Astrocyte (in vitro differentiated cells and primary cell): Measurements from ENCODE around the gene SNX3. TPM values are rescaled to one million over a fixed set of nuclear protein-coding genes. Genes with fewer than 3 reads are reported as not detected.
"Not testable (repeated sequence)": the region's sequence is repeated elsewhere in the genome, so short reads cannot be mapped to it uniquely, and the experiment has no call there.

ENCODE experiments used
- DNase-seq: peaks from one replicate; pipeline ENCODE4 v3.0.0-alpha.2; 2010; ENCODE audit warnings: low read depth
- FAIRE-seq: peaks from 2 replicates; lab custom pipeline; 2011; peaks lifted over from hg19 to GRCh38; lab: Jason Lieb, UNC
- H2AFZ ChIP-seq: 2 replicates; pipeline ENCODE4 v1.6.0; 2012; ENCODE audit warnings: low read depth, low read length, inconsistent platforms
- H3K27ac ChIP-seq: 2 replicates; pipeline ENCODE4 v1.5.1; 2011; ENCODE audit warnings: low read depth, low read length, inconsistent platforms
- H3K27me3 ChIP-seq: 2 replicates; pipeline ENCODE4 v1.6.0; 2011; ENCODE audit warnings: low read length, inconsistent platforms; ENCODE audit not compliant: insufficient read depth
- H3K36me3 ChIP-seq: 2 replicates; pipeline ENCODE4 v1.5.1; 2011; ENCODE audit warnings: low read length, inconsistent platforms; ENCODE audit not compliant: insufficient read depth
- H3K4me1 ChIP-seq: 2 replicates; pipeline ENCODE4 v1.5.1; 2011; ENCODE audit warnings: low read length, inconsistent platforms; ENCODE audit not compliant: insufficient read depth
- H3K4me2 ChIP-seq: 2 replicates; pipeline ENCODE4 v1.6.0; 2012; ENCODE audit warnings: low read length, inconsistent platforms
- H3K4me3 ChIP-seq: 2 replicates; pipeline ENCODE4 v1.5.1; 2011; ENCODE audit warnings: low read depth, mild to moderate bottlenecking, low read length, inconsistent platforms; ENCODE audit not compliant: insufficient read depth
- H3K79me2 ChIP-seq: 2 replicates; pipeline ENCODE4 v1.6.0; 2012; ENCODE audit warnings: mild to moderate bottlenecking, low read length, inconsistent platforms; ENCODE audit not compliant: insufficient read depth
- H3K9ac ChIP-seq: 2 replicates; pipeline ENCODE4 v1.6.0; 2012; ENCODE audit warnings: mild to moderate bottlenecking, low read length, inconsistent platforms
- H3K9me3 ChIP-seq: 2 replicates; pipeline ENCODE4 v1.5.1; 2012; ENCODE audit warnings: low read depth, mild to moderate bottlenecking, low read length, inconsistent platforms; ENCODE audit not compliant: insufficient read depth
- H4K20me1 ChIP-seq: 2 replicates; pipeline ENCODE4 v1.6.0; 2012; ENCODE audit warnings: low read length, inconsistent platforms; ENCODE audit not compliant: insufficient read depth
- H3K27ac Mint-ChIP-seq: one replicate; pipeline ENCODE4 v1.8.0; 2021; ENCODE audit warnings: mild to moderate bottlenecking, mixed read lengths; ENCODE audit not compliant: unreplicated experiment
- H3K27me3 Mint-ChIP-seq: one replicate; pipeline ENCODE4 v1.8.0; 2021; ENCODE audit warnings: low read depth, mixed read lengths; ENCODE audit not compliant: unreplicated experiment
- H3K36me3 Mint-ChIP-seq: one replicate; pipeline ENCODE4 v1.8.0; 2021; ENCODE audit warnings: low read depth, mixed read lengths; ENCODE audit not compliant: unreplicated experiment
- H3K4me1 Mint-ChIP-seq: one replicate; pipeline ENCODE4 v1.8.0; 2021; ENCODE audit warnings: low read depth, mixed read lengths; ENCODE audit not compliant: unreplicated experiment
- H3K4me3 Mint-ChIP-seq: one replicate; pipeline ENCODE4 v1.8.0; 2021; ENCODE audit warnings: mild to moderate bottlenecking, moderate library complexity, mixed read lengths; ENCODE audit not compliant: unreplicated experiment
- H3K9me3 Mint-ChIP-seq: one replicate; pipeline ENCODE4 v1.8.0; 2021; ENCODE audit warnings: mild to moderate bottlenecking, mixed read lengths; ENCODE audit not compliant: unreplicated experiment
- CTCF ChIP-seq: IDR thresholded peaks from 2 replicates; pipeline ENCODE4 v1.5.1; 2011; ENCODE audit warnings: low read depth, mild to moderate bottlenecking, inconsistent platforms, low read length, moderate library complexity; ENCODE audit not compliant: insufficient read depth
- EZH2 ChIP-seq: IDR thresholded peaks from 2 replicates; pipeline ENCODE4 v1.6.1; 2012; ENCODE audit warnings: mild to moderate bottlenecking, low read length, inconsistent platforms; ENCODE audit not compliant: insufficient read depth
- total RNA-seq: library from RNA; stranded (reverse); gene quantifications from 2 replicates; pipeline ENCODE4 v1.2.1, GENCODE V29; 2021

The SNX3 gene
- total RNA-seq, 1 donor from 2014 or later, result 165 TPM

DNA sequence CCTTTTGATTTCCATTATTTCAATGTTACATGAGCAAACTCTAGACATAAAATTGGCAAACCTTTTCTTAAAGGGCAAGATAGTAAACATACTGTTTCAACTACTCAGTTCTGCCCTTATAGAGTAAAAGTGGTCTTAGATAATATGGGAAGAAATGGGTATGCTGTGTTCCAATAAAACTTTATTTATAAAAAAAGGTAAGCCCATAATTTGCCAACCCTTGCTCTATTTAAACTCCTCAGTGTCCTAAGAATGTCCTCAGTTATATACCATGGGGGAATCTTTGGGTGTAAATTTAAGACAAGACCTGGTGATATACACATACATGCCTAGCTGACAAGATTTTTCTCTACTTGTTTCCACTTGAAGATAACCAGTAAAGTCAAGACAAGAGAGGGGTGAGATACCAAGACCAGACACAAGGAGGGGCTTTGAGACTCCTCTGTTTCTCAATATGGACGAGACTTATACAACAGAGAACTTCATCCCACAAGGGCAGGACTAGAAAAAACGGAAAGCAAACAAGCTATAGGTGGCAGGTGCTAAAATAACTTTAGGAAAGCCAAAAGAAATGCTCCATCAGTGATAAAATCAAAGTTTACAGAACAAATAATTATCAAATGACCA is 10.5 kb downstream of the SNX3 start:
- Mint-ChIP-seq H3K27ac (no peak overlapping the region), H3K4me3 (no peak overlapping the region), H3K4me1 (peaks cover 11% of the 10 kb centered on the region), H3K36me3 (peaks cover 13% of the 10 kb centered on the region), H3K9me3 (peaks cover 2% of the 10 kb centered on the region), H3K27me3 (no peaks in the 10 kb centered on the region)
- H3K9ac ChIP-seq, result no peak overlapping the region
- H3K4me3 ChIP-seq, result no peak overlapping the region
- H3K4me2 ChIP-seq, result no peak overlapping the region
- TF ChIP-seq EZH2 (no peak), CTCF (peak; percentile 25)
- DNase-seq (no peak), FAIRE-seq (no peak)
- H3K27ac ChIP-seq, result no peak overlapping the region
- peaks cover 88% of the 10 kb centered on the region for H4K20me1 ChIP-seq
- H3K27me3 ChIP-seq, result no peaks in the 10 kb centered on the region
- no peaks in the 10 kb centered on the region for H3K9me3 ChIP-seq
- H2AFZ ChIP-seq, result no peak overlapping the region
- no peaks in the 10 kb centered on the region for H3K4me1 ChIP-seq
- peaks cover 88% of the 10 kb centered on the region for H3K79me2 ChIP-seq
- H3K36me3 ChIP-seq, result peaks cover 4% of the 10 kb centered on the region

- H3K9me3 ChIP-seq, result no peaks in the 10 kb centered on the region
- Mint-ChIP-seq H3K4me1 (peaks cover 17% of the 10 kb centered on the region), H3K27ac (no peak overlapping the region), H3K27me3 (no peaks in the 10 kb centered on the region), H3K9me3 (peaks cover 6% of the 10 kb centered on the region), H3K36me3 (peaks cover 13% of the 10 kb centered on the region), H3K4me3 (no peak overlapping the region)
- no peaks in the 10 kb centered on the region for H3K27me3 ChIP-seq
- no peak for FAIRE-seq
- peaks cover 3% of the 10 kb centered on the region for H3K36me3 ChIP-seq
- no peak overlapping the region for H3K4me2 ChIP-seq
- H2AFZ ChIP-seq, result no peak overlapping the region
- H3K4me3 ChIP-seq, result no peak overlapping the region
- H3K9ac ChIP-seq, result no peak overlapping the region
- peaks cover 85% of the 10 kb centered on the region for H4K20me1 ChIP-seq
- DNase-seq, result no peak
- H3K27ac ChIP-seq, result no peak overlapping the region
- peaks cover 82% of the 10 kb centered on the region for H3K79me2 ChIP-seq
- TF ChIP-seq CTCF (no peak), EZH2 (no peak)
- no peaks in the 10 kb centered on the region for H3K4me1 ChIP-seq
Measured at GRCh38 chr6:108247965-108248536, 12.8 kb downstream of the SNX3 start.

GRCh38 chr6:108245095-108245494 is 15.7 kb downstream of the SNX3 start:
- not testable (repeated sequence) for FAIRE-seq, H3K27me3 Mint-ChIP-seq
- H3K4me3 Mint-ChIP-seq, result peak overlapping the region; percentile 34

More at GRCh38 chr6:108245095-108245494, 15.7 kb downstream of the SNX3 start:
- not testable (repeated sequence) for H3K27me3 ChIP-seq, DNase-seq, H3K9me3 ChIP-seq, H3K4me3 ChIP-seq, H2AFZ ChIP-seq, H3K4me1 ChIP-seq, H3K36me3 ChIP-seq, H3K9ac ChIP-seq, H3K4me2 ChIP-seq, H3K27ac ChIP-seq, H3K27ac Mint-ChIP-seq
- H3K9me3 Mint-ChIP-seq, result peaks cover 12% of the 10 kb centered on the region
- Histone ChIP-seq H4K20me1 (peaks cover 85% of the 10 kb centered on the region), H3K79me2 (peaks cover 84% of the 10 kb centered on the region)
- peaks cover 25% of the 10 kb centered on the region for H3K4me1 Mint-ChIP-seq
- H3K36me3 Mint-ChIP-seq, result peaks cover 24% of the 10 kb centered on the region
